ENCODE data around the gene CHRNB2.
"Not testable (repeated sequence)": the region's sequence is repeated elsewhere in the genome, so short reads cannot be mapped to it uniquely, and the experiment has no call there.

CHRNB2 gene

DNA sequence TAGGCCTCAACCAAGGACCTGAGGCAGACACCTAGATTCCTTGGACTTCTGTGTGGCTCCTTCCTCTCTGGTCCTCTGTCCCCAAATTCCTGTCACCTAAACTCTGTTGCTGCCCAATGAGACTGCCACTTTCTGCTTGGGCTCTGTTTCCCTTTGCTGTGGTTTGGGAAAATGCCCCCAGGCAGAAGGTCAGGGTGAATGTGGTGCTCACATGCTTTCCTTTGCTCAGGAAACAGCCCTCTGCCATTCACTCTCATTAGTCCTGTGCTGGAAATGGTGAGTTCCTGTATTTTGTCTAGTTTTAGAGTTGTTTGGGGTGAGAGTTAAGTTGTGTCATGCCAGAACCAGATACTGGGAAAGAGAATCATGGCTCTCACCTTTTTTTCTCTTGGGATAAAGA, 42.7 kb upstream of the CHRNB2 start:
- TF ChIP-seq, protein P1, sequence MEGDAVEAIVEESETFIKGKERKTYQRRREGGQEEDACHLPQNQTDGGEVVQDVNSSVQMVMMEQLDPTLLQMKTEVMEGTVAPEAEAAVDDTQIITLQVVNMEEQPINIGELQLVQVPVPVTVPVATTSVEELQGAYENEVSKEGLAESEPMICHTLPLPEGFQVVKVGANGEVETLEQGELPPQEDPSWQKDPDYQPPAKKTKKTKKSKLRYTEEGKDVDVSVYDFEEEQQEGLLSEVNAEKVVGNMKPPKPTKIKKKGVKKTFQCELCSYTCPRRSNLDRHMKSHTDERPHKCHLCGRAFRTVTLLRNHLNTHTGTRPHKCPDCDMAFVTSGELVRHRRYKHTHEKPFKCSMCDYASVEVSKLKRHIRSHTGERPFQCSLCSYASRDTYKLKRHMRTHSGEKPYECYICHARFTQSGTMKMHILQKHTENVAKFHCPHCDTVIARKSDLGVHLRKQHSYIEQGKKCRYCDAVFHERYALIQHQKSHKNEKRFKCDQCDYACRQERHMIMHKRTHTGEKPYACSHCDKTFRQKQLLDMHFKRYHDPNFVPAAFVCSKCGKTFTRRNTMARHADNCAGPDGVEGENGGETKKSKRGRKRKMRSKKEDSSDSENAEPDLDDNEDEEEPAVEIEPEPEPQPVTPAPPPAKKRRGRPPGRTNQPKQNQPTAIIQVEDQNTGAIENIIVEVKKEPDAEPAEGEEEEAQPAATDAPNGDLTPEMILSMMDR (IDR thresholded peaks at IDR 0.05; ENCODE audit: low read depth, low read length): no peak
- TF ChIP-seq EZH2phosphoT487 (IDR thresholded peaks at IDR 0.05; ENCODE audit: low read depth): no peak
- Histone ChIP-seq H4K20me1 (ENCODE audit: insufficient read depth, low read length) (no peaks in the 10 kb centered on the region), H3K4me1 (ENCODE audit: low read length) (peaks cover 7% of the 10 kb centered on the region), H3K9ac (ENCODE audit: low read length) (no peak overlapping the region), H3K27ac (ENCODE audit: low read length) (no peak overlapping the region), H3K4me2 (ENCODE audit: low read length) (no peak overlapping the region), H3K4me3 (ENCODE audit: low read length) (no peak overlapping the region), H3K9me3 (ENCODE audit: insufficient read depth, low read length) (no peaks in the 10 kb centered on the region), H3K27me3 (ENCODE audit: low read depth, low read length) (no peaks in the 10 kb centered on the region), H3K36me3 (replicated peaks; ENCODE audit: low read depth, low read length) (no peaks in the 10 kb centered on the region), H3K79me2 (ENCODE audit: low read length) (no peaks in the 10 kb centered on the region), H2AFZ (ENCODE audit: low read depth, low read length) (no peak overlapping the region)

DNA sequence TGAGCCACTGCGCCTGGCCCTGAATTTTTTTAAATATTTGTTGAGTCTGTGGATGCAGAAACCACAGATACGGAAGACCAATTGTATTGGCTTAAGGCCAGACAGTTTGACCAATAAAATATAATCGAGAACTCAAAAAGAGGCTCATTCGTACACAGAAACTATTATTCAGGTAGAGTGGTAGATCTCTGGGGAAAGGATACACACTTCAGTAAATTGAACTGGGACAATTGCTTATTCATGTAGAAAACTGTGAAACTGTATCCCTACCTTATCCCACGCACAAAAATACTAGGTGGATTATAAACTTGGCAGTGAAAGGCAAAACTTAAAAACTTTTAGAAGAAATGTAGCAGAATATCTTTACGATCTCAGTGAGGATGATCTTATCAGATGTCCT, 40.4 kb upstream of the CHRNB2 start:
- Histone ChIP-seq H3K79me2 (ENCODE audit: low read length) (no peaks in the 10 kb centered on the region), H3K27ac (ENCODE audit: low read length) (no peak overlapping the region), H3K4me3 (ENCODE audit: low read length) (no peak overlapping the region), H3K9me3 (ENCODE audit: insufficient read depth, low read length) (no peaks in the 10 kb centered on the region), H3K4me2 (ENCODE audit: low read length) (no peak overlapping the region), H3K9ac (ENCODE audit: low read length) (no peak overlapping the region), H4K20me1 (ENCODE audit: insufficient read depth, low read length) (no peaks in the 10 kb centered on the region), H2AFZ (ENCODE audit: low read depth, low read length) (no peak overlapping the region), H3K27me3 (ENCODE audit: low read depth, low read length) (no peaks in the 10 kb centered on the region), H3K4me1 (ENCODE audit: low read length) (no peaks in the 10 kb centered on the region), H3K36me3 (replicated peaks; ENCODE audit: low read depth, low read length) (no peaks in the 10 kb centered on the region)
- TF ChIP-seq, protein P1 (IDR thresholded peaks at IDR 0.05; ENCODE audit: low read depth, low read length): no peak
- no peak for TF ChIP-seq EZH2phosphoT487 (IDR thresholded peaks at IDR 0.05; ENCODE audit: low read depth)

DNA sequence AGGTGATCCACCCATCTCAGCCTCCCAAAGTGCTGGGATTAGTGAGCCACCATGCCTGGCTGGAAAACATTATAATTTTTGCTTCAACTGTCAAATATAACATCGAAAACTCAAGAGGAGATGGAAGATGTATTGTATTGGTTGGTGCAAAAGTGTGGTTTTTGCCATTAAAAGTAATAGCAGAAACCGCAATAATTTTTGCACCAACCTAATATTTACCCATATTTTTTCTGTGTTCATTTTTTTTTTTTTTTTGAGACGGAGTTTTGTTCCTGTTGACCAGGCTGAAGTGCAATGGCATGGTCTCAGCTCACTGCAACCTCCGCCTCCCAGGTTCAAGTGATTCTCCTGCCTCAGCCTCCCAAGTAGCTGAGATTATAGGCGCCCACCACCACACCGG, 38.3 kb upstream of the CHRNB2 start:
- no peaks in the 10 kb centered on the region for H3K4me1 ChIP-seq (ENCODE audit: low read length)
- H3K27ac ChIP-seq (ENCODE audit: low read length): no peak overlapping the region
- H3K9me3 ChIP-seq (ENCODE audit: insufficient read depth, low read length): no peaks in the 10 kb centered on the region
- no peak overlapping the region for H3K4me3 ChIP-seq (ENCODE audit: low read length)
- no peaks in the 10 kb centered on the region for H3K36me3 ChIP-seq (replicated peaks; ENCODE audit: low read depth, low read length)
- H3K4me2 ChIP-seq (ENCODE audit: low read length): no peak overlapping the region
- no peaks in the 10 kb centered on the region for H4K20me1 ChIP-seq (ENCODE audit: insufficient read depth, low read length)
- H3K79me2 ChIP-seq (ENCODE audit: low read length): no peaks in the 10 kb centered on the region
- no peak overlapping the region for H2AFZ ChIP-seq (ENCODE audit: low read depth, low read length)
- TF ChIP-seq, protein P1 (IDR thresholded peaks at IDR 0.05; ENCODE audit: low read depth, low read length): no peak
- TF ChIP-seq EZH2phosphoT487 (IDR thresholded peaks at IDR 0.05; ENCODE audit: low read depth): no peak
- H3K27me3 ChIP-seq (ENCODE audit: low read depth, low read length): no peaks in the 10 kb centered on the region
- no peak overlapping the region for H3K9ac ChIP-seq (ENCODE audit: low read length)

DNA sequence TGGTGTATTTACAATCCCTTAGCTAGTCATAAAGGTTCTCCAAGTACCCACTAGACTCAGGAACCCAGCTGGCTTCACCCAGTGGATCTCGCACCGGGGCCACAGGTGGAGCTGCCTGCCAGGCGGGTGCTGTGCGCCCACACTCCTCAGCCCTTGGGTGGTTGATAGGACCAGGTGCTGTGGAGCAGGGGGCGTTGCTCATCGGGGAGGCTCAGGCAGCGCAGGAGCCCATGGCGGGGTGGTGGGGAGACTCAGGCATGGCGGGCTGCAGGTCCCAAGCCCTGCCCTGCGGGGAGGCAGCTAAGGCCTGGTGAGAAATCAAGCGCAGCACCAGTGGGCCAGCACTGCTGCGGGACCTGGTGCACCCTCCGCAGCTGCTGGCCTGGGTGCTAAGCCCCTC, 35.6 kb upstream of the CHRNB2 start:
- not testable (repeated sequence) for H2AFZ ChIP-seq (ENCODE audit: low read depth, low read length); H3K27ac ChIP-seq (ENCODE audit: low read length); H3K36me3 ChIP-seq (replicated peaks; ENCODE audit: low read depth, low read length); H3K4me2 ChIP-seq (ENCODE audit: low read length); H3K79me2 ChIP-seq (ENCODE audit: low read length); H3K4me1 ChIP-seq (ENCODE audit: low read length); H3K4me3 ChIP-seq (ENCODE audit: low read length); H3K27me3 ChIP-seq (ENCODE audit: low read depth, low read length); H3K9ac ChIP-seq (ENCODE audit: low read length); H3K9me3 ChIP-seq (ENCODE audit: insufficient read depth, low read length); H4K20me1 ChIP-seq (ENCODE audit: insufficient read depth, low read length)

Data from OCI-LY3 (cell line).